Activated CD4-positive, alpha-beta T cell treated with anti-CD3 and anti-CD28 coated beads, Interleukin-2, amount 50 U/mL, for 16 hours (primary cell): ENCODE measurements around the gene CTTNBP2NL.
"Not testable (repeated sequence)": the region's sequence is repeated elsewhere in the genome, so short reads cannot be mapped to it uniquely, and the experiment has no call there.

ENCODE experiments used
- DNase-seq: peaks from one replicate; pipeline ENCODE4 v3.0.0-alpha.2; 2020

Gene CTTNBP2NL

DNA sequence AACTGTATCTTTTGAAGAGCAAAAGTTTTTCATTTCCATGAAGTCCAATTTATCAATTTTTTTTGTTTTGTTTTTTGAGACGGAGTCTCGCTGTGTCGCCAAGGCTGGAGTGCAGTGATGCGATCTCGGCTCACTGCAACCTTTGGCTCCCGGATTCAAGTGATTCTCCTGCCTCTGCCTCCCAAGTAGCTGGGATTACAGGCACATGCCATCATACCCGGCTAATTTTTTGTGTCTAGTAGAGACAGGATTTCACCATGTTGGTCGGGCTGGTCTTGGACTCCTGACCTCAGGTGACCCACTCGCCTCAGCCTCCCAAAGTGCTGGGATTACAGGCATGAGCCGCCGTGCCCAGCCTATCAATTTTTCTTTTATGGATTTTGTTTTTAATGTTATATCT, 27.7 kb downstream of the CTTNBP2NL start:
- DNase-seq: not testable (repeated sequence)

- no peak for DNase-seq
Observed at GRCh38 chr1:112429749-112430148, 33.7 kb downstream of the CTTNBP2NL start.

GRCh38 chr1:112431038-112431437, 35.0 kb downstream of the CTTNBP2NL start:
- no peak for DNase-seq

- no peak for DNase-seq
Observed at GRCh38 chr1:112435448-112435847, 39.4 kb downstream of the CTTNBP2NL start.

DNA sequence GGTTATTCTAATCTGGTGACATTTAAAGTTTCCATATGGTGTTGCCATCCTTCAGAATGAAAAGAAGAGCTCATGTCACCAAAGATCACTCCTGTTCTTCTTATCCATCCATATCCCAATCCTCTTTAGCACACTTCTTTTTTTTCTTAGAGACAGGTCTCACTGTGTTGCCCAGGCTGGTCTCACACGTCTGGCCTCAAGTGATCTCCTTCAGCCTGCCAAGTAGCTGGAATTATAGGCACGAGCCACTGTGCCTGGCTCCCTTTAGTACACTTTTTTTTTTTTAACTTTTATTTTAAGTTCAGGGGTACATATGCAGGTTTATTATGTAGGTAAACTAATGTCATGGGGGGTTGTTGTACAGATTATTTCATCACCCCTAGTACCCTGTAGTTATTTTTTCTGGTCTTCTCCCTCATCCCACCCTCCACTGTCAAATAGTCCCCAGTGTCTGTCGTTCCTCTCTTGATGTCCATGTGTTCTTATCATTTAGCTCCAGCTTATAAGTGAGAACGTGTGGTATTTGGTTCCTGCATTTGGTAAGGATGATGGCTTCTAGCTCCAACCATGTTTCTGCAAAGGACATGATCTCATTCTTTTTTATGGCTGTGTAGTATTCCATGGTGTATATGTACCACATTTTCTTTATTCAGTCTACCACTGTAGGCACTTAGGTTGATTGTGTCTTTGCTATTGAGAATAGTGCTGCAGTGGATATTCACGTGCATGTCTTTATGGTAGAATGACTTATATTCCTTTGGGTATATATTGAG, 40.6 kb downstream of the CTTNBP2NL start:
- no peak for DNase-seq

GRCh38 chr1:112438156-112438555, 42.1 kb downstream of the CTTNBP2NL start:
- DNase-seq: not testable (repeated sequence)

GRCh38 chr1:112439592-112439991, 43.6 kb downstream of the CTTNBP2NL start:
- no peak for DNase-seq

DNA sequence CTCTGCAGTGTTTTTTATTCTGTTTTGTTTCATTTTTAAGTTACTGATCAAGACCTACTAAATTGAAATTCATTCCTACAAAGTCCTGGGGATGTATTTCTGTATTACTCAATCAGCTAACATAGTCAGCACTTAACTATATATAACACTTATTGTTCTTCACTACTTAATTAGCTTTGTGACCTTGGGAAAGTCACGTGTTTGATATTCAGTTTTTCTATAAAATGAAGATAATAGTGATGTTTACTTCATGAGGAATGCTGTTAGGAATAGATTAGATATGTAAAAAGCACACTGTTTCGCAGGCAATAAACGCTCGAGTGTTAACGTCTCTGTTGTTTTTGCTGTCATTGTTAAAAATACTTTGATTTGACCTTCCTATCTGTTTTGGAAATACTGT, 44.6 kb downstream of the CTTNBP2NL start:
- no peak for DNase-seq

DNA sequence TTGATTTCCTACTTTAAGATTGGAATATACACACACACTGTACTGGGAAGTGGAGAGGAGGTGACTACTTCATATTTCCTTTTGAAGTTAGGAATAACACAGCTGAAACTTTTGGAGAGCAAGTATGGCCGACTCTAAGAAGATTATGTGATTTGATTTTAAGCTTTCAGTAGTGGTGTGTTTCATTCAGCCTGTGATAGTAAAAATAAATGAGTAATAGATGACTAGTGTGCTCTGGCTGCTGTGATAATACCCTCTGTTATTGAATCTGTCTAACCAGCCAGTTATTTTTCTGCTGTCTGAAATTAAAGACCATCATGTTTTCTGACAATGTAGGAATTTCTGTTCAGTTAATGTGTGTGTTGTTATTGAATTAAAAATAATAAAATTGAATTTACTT, 48.3 kb downstream of the CTTNBP2NL start:
- DNase-seq: no peak

DNA sequence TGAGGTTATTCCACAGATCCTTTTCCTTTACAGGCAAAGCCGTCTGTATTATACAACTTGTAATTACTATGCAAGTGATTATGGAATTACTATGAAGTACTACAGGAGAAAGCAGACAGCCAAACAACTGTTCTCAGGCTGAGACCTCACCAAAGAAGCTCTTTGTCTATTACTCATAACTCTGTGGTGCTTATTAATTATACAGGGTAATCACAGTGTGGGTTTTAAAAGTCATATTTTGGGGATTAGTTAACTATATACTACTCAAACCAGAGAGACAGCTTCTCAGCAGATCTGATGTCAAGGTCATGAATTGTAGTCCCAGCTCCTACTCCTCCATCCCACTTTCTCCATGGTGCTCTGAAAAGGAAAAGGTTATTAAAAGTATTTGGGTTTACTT, 49.6 kb downstream of the CTTNBP2NL start:
- no peak for DNase-seq

DNA sequence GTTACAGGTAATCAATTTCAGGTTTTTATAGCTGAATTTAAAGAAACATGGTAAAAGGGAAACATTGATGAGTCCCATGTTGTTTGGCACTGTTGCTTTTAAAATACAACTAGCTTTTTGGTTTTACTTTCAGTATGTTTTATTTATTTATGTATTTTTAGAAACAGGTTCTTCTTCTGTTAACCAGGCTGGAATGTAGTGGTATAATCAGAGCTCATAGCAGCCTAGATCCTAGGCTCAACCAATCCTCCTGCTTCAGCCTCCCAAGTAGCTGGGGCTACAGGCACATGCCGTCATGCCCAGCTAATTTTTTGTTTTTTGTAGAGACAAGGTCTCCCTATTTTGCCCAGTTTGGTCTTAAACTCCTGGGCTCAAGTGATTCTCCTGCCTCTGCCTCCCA, 50.4 kb downstream of the CTTNBP2NL start:
- DNase-seq: no peak

GRCh38 chr1:112448904-112449629, 53.1 kb downstream of the CTTNBP2NL start:
- DNase-seq: no peak

DNA sequence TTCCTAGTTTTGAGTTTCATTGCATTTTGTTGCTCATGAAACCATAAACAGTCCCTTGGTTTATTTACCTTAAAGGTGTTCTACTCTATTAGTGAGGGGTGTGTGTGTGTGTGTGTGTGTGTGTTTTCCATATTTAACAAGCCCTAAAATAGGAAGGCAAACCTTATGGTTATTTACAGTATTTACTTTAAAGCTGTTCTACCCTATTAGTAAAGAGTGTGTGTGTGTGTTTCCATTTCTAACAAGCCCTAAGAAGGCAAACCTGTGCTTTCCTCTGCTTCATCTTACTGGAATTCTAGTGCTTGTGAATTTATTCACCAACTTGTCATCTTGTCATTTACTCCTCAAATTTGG, 53.6 kb downstream of the CTTNBP2NL start:
- DNase-seq: no peak

DNA sequence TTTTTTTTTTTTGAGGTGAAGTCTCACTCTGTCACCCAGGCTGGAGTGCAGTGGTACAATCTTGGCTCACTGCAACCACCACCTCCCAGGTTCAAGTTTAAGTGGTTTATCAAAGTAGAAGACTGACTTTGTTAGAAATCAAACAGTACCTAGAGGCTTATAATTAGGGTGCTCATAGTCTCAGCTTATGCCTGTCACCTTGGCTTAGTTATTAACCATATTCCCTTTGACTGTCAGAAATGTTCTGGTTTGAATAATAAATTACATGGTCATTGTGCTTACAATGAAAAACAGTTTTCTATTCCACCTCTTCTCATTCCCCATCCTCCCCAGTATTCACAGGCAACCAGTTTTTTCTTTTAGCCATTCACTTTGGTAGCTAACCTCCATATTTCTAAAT, 54.8 kb downstream of the CTTNBP2NL start:
- no peak for DNase-seq

- DNase-seq: not testable (repeated sequence)
Observed at GRCh38 chr1:112451301-112451700, 55.3 kb downstream of the CTTNBP2NL start.

GRCh38 chr1:112453876-112454275, 57.9 kb downstream of the CTTNBP2NL start:
- DNase-seq: no peak

DNA sequence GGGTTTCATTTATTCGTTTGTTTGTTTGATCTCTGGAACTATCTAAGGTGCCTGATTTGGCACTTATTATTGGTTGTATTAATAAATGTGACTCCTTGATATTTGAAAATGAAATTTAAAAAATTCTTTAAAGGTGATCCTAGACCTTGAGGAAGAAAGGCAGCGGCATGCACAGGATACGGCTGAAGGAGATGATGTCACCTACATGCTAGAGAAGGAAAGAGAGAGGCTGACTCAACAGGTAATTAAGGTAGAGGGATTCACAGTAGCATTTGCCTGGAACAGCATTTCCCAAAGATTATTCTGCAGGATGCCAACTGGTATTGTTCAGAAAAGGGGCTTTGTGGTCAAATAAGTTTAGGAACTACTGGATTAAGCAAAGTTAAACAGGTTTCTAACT, 58.3 kb downstream of the CTTNBP2NL start:
- no peak for DNase-seq

DNA sequence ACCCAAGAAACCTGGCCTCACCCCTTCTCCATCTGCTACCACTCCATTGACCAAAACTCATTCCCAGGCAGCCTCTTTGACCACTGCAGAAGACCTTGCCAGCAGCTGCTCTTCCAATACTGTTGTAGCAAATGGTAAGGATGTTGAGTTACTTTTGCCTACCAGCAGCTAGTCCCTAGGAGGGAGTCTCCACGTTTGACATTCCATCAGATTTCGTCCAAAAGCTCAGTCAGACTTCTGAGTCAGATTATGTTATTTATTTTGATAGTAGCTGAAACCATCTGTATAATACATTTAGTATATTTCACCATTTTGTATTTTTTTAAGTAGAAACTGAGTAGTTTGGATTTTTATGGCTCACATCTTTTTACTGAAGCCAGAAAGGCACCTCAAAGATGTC, 61.2 kb downstream of the CTTNBP2NL start:
- no peak for DNase-seq

DNA sequence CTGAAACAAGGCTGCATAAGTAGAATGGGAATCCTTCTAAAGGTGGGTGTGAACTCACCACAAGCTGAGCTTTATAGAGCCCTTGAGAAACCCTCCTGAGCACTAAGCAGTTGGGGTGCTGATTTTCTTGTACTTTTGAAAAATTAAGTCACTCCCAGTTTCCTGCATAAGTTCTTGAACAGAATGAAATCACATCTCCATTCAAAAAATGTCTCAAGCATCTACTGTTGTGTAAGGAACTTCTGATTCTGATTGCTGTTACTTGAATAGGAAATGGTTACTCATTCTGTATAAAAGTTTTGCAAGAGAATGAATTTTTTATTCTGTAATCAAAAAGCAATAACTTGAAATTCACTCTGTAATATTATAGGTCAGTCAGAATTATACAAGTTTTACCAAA, 61.9 kb downstream of the CTTNBP2NL start:
- no peak for DNase-seq

GRCh38 chr1:112458756-112459155, 62.7 kb downstream of the CTTNBP2NL start:
- no peak for DNase-seq

- no peak for DNase-seq
Observed at GRCh38 chr1:112460615-112461014, 64.6 kb downstream of the CTTNBP2NL start.

DNA sequence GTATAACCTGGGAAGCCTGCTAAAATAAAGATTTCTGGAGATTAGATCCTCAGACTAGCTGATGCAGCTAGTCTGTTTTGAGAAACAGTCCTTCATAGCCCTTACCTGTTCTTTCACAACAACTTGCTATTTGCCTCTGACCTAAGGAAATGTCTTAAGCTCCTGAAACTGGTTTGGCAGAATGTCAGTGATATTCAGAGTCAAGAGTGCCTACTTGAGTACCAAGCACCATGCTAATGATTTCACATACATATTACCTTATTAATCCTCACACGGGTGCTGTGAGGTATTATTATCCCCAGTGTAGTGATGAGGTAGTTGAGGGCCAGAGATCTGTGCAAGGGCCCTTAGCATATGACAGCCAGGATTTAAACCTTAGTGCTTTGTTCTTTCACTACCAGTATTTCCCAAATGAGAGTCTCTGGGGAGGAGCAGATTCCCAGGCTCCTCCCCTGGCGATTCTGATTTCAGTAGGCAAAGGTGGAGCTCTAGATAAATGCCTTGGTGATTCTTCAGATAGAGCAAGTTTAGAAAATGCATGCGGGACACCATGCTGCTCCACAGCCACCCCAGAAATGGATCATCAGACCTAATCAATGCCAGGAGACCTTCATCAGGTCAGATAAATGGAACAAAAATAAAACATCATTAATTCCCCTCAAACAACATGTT, 65.3 kb downstream of the CTTNBP2NL start:
- DNase-seq: no peak

DNA sequence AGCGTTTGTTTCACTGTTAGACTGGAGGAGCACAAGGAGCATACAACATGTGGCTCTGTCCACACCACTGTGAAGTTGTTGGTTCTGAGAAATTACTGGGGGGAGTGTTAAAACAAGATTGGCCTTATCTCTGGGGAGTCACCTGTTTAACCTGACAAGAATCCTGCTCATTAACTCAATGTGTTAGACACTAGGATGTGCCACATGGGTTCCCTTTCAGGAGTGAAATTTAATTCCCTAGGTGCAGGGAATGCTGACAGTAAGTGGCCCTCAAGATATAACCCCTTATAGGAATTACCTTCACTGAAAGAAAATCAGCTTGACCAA, 66.9 kb downstream of the CTTNBP2NL start:
- DNase-seq: no peak

- DNase-seq: no peak
Observed at GRCh38 chr1:112464501-112464900, 68.5 kb downstream of the CTTNBP2NL start.
